HG02571 (cell line): Measurements from ENCODE around the gene CFH.
"Not testable (repeated sequence)": the region's sequence is repeated elsewhere in the genome, so short reads cannot be mapped to it uniquely, and the experiment has no call there.

ENCODE experiments used
- ATAC-seq: cut with Tn5 transposase; IDR thresholded peaks from one replicate; pipeline ENCODE4 v1.9.1; 2021; ENCODE audit warnings: mild to moderate bottlenecking, moderate library complexity; ENCODE audit not compliant: unreplicated experiment

CFH gene

DNA sequence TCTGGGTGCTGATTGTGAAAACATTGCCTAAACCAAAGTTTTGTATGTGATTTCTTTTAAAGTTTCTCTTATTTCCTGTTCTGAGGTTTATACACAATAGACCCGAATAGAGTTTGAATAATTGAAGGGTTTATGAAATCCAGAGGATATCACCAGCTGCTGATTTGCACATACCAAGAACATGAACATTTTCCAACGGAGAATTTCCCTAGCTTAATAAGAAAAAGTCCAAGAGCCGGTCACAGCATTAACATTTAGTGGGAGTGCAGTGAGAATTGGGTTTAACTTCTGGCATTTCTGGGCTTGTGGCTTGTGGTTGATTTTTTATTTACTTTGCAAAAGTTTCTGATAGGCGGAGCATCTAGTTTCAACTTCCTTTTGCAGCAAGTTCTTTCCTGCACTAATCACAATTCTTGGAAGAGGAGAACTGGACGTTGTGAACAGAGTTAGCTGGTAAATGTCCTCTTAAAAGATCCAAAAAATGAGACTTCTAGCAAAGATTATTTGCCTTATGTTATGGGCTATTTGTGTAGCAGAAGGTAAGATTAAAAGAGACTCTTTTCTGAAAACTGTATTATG lies at the start of gene CFH:
Gene CFH (plus strand): TSS at position 407 of the 579 bp plus-strand sequence. CDS start 75 bp downstream, at position 482.
- ATAC-seq = no peak

DNA sequence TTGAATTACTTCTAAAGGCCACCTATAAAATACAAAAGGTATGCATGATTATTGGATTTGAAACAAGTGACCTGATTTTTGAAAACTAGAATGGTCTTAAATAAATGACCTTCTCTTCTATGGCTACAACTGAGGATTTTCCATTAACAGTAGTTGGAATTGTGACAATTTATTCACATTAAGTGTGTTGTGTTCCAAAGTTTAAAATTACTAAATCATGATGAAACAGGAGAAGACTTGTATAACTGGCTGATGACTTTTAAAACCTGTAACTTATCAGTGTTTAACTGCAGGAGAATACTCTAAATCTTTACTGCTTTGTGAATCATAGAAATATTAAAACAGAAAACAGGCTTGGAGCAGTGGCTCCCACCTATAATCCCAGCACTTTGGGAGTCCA lies 48.2 kb upstream of the CFH start:
- ATAC-seq = no peak

DNA sequence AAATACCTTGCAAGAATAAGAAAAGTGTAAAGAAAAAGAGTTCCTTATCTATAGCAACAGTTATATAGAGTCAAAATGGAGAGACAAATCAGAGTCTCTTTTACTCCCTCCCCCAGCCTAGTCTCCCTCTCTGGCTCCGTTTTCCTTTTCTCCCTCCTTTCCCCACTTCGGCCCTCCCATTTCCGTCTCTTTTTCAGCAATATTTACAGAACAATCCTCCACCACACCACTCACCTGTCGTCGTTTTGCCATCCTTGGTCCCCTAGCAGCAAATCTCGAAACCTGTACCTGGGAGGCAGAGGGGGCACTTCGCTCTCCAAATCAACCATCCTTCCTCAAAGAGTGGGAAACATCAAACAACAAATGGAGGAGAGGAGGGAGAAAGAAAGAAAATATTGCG lies 43.9 kb upstream of the CFH start:
- no peak for ATAC-seq

DNA sequence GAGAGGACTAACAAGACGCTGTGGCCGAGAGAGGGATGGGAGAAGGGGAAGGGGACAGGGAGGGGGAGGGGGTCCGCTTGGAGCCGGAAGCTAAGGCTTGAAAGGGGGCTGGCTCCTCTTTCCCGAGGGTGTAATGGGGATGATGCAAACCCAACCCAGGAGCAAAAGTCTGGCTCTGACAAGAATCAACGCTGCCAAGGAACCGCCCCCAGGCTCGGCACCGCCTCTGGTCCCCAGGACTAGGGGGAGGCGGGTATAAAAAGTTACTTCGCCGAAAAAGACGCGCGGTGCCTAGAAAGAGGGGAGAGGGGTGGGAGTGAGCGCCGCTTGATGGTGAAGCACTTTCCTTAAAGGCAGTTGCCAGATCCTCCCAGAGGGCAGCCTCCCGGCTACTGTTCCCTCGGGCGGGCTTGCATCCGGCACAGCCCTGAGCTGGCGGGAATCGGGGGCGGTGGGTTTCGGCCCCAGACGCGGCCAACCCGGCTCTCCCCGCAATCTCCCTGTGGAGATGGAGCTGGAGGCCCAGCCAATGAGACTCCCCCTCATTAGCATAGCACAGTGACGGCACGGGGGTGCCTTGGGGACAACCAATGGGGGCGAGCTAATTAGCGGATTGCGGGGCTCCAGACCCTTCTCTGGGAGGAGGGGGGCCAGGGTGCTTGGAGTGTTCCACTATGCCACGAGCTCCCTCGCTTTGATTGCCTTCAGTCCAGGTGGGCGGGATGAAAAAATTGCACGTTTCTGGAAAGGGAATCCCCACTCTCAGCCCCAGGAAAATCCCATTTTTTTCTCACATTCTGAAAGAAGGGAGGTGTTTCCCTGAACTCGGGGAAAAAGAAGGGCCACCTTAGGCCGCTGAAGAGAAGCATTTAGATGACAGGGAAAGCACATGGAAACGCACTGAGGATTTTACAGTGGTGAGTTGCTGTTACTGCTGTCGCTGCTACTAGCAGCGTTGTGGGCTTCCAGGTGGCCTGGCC lies 43.2 kb upstream of the CFH start, which contains the start of gene KCNT2:
Gene KCNT2 (minus strand): TSS at position 51 of the 980 bp plus-strand sequence. CDS start 131 bp downstream, outside the sequence.
- no peak for ATAC-seq

DNA sequence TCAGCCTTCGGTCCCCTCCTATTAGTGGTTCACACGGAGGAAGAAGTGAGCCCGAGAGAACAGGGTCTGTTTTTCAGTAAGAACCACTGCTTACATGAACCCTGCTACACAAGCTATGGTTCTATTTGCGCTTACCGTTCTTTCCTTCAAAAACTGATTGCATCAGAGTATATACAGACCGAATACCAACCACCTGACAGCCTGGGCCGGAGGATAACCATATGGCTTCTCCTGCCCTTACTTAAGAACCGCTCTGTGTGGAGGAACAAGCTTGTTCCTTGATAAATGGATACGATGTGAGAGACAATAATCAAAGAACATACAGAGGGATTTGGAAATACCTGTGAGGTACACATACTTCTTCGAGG lies 42.5 kb upstream of the CFH start:
- no peak for ATAC-seq

DNA sequence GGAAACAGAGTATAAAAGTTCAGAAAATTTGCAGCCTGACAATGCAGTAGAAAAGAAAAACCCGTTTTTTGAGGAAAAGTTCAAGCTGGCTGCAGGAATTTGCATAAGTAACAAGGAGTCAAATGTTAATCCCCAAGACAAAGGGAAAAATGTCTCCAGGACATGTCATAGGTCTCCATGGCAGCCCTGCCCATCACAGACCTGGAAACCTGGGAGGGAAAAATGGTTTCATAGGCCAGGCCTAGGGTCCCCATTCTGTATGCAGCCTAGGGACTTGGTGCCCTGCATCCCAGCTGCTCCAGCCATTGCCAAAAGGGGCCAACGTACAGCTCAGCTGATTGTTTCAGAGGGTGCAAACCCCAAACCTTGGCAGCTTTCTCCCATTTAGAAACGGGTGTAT lies 40.0 kb upstream of the CFH start:
- no peak for ATAC-seq

DNA sequence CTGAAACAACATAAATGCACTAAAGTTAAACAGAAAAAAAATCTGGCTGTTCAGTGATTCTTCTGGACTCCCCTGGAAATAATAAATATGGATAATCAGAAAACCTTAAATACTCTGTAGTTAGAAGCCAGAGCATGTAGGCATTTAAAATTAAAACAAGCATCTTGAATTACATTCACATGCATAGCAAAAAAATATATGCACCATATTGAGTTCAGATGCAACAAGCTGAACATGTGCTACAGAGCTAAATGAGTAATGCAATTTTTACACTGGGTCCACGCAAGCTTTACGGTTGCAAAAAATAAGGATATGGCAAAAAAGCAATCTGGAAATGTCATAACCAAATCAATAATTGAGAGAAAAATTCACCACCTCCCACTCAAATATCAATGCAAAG lies 32.1 kb upstream of the CFH start:
- ATAC-seq = no peak

DNA sequence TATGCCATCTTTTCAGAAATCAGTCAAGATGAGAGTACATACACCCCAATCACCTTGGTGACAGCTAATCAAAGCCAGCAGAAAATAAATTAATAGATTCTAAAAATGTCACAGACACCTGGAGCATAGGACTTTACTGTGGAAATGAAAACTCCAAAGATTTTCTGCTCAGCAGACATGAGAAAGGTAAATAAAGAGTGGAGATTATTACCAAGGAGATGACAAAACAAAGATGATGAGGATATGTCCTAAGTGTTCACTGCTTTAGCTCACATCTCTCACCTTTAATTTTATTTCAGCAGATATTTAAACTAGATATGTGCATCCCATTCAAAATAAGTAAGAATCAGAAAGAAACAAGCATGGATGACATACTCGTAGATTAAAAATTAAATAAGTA lies 28.8 kb upstream of the CFH start:
- no peak for ATAC-seq

DNA sequence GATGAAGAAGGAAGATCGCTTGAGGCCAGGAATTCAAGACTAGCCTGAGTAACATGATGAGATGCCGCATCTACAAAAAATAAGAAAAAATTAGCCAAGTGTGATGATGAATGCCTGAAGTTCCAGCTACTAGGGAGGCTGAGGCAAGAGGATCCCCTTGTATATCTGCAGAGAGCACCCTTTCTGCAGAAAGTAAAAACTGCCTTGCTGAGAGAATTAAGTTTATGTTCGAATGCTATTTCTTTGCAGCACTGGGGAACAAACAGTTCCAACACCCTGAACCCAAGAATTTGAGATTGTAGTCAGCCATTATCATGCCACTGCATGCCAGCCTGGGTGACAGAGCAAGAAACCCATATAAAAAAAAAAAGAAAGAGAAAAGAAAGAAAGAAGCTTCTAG lies 23.0 kb upstream of the CFH start:
- ATAC-seq = no peak

DNA sequence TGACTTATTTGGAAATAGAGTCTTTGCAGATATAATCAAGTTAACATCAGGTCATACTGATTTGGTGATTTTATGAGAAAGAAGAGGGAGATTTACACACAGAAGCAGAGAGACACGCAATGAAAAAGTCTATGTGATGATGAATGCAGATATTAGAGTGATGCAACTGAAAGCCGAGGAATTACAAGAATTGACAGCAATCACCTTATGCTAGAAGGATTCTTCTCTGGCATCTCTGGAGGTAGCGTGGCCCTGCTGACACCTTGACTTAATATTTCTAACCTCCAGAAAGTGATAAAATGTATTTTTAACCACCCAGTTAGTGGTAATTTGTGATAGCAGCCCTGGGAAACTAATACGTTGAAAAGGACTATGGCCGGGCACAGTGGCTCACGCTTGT lies 14.2 kb upstream of the CFH start:
- ATAC-seq = no peak

DNA sequence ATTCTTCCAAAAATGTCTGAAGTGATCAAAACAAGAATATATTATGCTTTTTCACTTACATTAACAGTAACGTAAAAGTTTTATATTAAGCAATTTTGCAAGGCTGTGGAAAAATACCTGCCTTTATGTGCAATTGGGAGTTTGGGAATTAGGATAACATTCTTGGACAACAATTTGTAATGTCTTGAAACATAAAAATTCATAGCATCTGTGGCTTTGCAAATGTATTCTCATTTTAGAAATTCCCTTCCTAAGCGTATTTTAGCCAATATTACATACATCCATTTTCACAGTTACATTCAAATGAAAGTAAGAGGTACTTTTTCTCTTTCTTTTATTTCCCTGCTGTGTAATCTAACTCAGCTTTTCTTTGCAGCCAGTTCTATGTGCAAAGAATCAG lies 13.4 kb upstream of the CFH start:
- no peak for ATAC-seq

DNA sequence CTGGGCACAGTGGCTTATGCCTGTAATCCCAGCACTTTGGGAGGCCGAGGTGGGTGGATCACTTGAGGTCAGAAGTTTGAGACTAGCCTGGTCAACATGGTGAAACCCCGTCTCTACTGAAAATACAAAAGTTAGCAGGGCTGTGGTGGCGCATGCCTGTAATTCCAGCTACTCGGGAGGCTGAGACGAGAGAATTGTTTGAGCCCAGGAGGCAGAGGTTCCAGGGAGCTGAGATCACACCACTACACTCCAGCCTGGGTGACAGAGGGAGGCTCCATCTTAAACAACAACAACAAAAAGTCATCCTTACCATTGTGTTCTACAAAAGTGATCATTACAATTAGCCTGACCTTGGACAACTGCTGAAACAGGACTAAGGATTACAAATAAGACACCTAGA lies 12.6 kb upstream of the CFH start:
- ATAC-seq = not testable (repeated sequence)

DNA sequence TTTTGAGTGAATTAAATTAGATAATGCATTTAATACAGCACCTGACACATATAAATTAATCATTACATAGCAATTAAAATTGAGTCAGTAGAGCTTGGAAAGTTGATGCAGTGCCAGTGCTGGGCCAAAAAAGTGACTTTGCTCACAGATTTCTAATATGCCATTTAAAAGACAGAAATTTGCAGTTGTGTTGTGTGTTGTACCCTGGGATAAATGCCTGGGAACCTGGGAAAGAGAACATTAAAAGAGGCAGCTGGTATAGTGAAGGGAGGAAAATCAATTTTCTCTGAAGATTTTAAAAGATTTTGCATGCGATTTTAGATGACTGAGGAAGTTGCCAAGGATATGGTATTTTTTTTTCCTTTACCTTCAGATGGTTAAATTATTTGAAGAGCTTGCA lies 10.9 kb upstream of the CFH start:
- no peak for ATAC-seq

DNA sequence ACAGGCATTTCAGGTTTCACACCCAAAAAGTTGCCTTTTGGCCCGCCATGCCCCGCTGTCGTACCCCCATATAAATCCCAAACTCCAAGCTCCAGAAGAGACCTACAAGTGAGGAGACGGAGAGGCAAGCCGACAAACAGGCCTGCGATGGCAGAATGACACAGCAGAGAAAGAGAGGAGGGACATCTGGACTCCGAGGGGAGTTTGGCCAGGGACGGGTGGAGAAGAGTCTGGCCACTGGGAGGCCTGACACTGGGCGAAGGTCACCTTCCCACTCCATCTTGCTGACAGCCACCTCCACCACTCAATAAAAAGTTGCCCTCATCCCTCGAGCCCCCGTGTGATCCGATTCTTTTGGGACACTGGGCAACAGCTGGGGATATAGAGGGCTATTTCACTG lies 1.9 kb upstream of the CFH start:
- no peak for ATAC-seq

DNA sequence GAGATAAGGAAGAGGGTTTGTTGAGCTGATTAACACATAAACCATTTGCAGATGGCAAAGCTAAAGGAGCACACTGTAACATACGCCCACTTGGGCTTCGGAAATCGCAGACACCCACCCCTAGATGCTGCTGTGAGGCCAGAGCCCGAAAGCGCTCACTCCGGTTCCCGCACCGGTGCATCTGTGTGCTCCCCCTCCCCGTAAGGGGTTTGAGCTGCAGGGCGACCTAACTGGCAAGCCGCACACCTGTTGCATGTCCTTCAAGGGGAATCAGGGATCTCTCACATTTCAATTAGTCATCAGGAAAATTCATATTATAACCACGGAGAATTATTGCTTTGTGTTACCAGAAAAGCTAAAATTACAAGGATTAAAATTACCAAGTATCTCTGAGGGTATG lies 1.4 kb upstream of the CFH start:
- ATAC-seq = no peak

DNA sequence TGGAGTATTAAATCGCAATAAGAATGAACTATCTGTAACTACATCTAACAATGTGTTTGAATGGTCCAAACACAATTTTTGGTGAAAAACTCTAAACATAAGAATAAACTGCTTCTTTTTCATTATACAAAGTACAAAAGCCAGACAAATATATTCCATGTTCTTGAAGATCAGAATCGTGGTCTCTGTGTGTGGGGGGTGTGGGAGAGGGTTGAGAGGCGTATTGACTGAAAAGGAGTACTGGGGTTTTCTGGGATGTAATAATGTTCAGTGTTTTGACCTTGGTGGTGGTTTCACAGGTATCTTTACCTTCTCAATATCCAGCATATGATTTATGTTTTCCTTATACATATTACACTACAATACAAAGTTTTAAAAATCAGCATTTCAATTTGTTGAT lies 764 bp upstream of the CFH start:
- no peak for ATAC-seq

DNA sequence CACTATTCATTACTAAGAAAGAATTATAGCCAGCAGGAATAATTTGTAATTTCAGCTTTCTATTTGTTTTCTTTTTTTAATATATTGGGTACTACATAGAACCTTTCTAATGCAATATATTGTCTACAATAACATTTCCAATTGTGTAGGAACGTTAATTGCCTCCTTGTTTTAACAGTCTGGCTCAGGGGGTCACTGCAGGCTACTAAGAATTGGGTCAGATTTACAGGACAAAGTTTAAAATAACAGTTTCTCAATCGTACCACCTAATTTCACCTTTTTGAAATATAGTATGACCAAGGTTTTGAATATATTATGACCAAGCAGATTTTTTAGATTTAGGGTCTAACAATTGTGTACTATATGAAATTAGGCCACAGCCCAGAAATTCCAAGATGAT lies 2.4 kb downstream of the CFH start:
- ATAC-seq = no peak

DNA sequence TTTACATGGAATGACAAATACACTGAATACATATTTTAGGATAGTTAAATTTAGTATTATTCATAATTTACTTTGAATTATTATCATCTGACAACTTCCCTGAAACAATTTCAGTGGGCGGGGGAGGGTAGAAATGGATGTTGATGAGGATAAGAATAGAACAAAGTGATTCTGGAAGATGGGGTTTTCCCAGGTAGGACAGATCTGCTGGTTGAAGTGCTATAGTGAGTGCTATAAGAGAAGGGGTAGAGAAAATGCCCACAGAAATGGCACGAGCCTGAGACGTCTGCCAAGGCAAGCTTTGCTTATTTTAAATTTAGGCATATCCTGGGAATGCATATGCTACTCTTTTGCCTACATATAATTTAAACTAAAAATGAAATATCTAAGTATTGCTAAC lies 3.2 kb downstream of the CFH start:
- ATAC-seq = no peak

DNA sequence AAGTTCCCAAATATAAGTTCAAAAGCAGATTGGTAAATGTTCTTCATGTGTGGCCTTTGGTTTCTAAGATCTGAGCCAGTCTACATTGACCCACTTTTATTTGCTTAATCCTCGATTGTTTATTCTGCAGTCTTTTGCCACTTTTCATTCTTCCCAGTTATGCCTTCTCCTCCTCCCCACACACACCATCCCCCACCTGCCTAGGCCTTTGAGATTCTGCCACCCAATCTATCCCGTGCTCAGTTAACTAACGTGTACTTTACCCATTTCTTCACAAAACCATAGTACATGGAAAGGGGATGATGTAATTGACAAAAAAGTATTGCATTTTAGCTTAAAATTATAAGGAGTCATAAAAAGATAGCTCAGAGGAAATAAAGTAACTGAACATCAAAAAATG lies 3.7 kb downstream of the CFH start:
- ATAC-seq = no peak

DNA sequence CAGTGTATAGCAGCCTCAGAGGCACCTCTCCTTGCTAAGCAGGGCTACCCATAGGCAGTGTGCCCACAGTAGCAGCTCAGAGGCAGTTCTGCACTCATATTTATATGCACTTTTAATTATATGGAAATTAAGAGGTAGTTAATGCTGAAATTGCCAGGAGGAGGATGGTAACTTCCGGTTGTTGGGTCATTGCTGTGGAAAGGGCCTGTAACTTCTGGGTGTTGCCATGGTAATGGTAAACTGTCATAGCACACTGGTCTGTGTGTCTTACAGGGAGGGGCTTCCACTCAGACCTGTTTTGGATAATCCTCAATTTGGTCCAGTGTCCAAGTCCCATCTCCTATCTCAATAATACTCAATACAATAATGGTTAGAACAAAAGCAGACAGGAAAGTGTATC lies 7.6 kb downstream of the CFH start:
- ATAC-seq = no peak

DNA sequence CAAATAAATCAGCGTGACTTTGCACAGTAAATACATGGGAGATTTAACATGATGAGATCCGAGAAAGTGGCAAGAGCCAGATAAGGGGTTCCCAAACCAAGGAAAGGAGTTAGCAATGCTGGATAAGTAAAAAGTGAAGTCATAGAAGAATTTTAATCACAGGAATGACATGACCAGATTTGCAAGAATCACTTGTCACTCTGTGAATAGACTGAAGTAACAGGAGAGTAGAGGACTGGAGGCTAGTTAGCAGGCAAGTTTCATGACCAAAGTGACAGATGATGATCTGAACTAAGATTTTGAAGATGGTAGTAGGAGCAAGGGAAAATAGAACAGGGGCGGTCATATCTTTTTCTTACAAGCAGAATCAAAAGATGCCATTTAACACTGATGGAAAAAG lies 8.4 kb downstream of the CFH start:
- ATAC-seq = no peak

DNA sequence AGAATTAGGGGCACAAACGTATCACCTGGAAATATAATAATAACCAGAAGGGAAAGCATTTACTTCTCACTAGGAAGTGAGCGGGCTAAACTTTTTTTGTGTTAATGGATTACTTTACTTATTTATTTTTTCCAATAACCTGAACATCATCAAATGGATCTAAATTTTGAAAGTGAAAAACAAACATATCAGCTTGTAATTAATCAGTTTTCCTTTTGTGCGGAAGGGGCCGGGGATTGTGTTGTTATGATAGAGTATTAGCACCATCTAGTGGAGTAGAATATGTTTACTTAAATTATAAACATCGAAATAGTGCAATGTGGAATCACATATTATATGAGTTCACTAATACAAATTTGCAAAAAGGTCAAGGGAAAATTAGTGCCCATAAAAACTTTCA lies 9.0 kb downstream of the CFH start:
- ATAC-seq = peak; percentile 81
